Left ventricle myocardium superior (tissue), 1 donor: ENCODE data around the gene MRTFA. TPM values are rescaled to one million over a fixed set of nuclear protein-coding genes. Genes with fewer than 3 reads are reported as not detected.
A peak's percentile ranks its signal among the peaks of the same experiment; 100 is the strongest.
"Not testable (repeated sequence)": the region's sequence is repeated elsewhere in the genome, so short reads cannot be mapped to it uniquely, and the experiment has no call there.

ENCODE experiments used
- ATAC-seq: fragments of 200-7000 bp; cut with Tn5 transposase; one replicate; pipeline ENCODE4 v1.9.1; 2020; ENCODE audit warnings: mild to moderate bottlenecking, moderate library complexity
- DNase-seq: peaks from one replicate; pipeline ENCODE4 v3.0.0-alpha.2; 2020
- intact Hi-C: fragments of 100-400 bp; cut with micrococcal nuclease; formaldehyde crosslinking; loops from one replicate; pipeline ENCODE4 v1.11.0; 2022
- total RNA-seq: library from RNA; stranded (reverse); fragmentation: NEBNext Ultra II Directional; extraction: Animal tissue kit (Norgen Biotek cat#: 25700); gene quantifications from one replicate; pipeline ENCODE4 v1.2.1, GENCODE V29; 2021
- donor health status: DM: no; HTN: yes; CAD: no; lungs with severe emphysema.

The MRTFA gene
- total RNA-seq, 1 donor from 2014 or later = 32.5 TPM

DNA sequence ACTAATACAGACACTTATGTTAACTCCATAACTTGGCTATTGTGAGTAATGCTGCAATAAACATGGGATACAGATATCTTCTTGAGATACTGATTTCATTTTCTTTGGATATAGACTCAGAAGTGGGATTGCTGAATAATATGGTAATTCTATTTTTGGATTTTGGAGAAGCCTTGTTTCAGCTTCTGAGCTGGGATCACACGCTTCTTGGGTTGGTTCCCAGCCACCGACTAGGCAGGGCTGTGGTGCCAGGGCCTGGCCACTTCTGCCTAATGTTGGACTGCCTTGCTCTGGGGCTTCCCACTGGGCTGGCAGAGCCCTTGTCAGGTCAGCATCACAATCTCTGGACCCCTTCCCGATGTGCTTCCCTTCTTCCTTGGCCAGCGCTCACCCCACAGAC lies 28.8 kb upstream of the MRTFA start:
- DNase-seq (peak; percentile 87), ATAC-seq (peak; percentile 91)
- intact Hi-C loops = no loop called here

DNA sequence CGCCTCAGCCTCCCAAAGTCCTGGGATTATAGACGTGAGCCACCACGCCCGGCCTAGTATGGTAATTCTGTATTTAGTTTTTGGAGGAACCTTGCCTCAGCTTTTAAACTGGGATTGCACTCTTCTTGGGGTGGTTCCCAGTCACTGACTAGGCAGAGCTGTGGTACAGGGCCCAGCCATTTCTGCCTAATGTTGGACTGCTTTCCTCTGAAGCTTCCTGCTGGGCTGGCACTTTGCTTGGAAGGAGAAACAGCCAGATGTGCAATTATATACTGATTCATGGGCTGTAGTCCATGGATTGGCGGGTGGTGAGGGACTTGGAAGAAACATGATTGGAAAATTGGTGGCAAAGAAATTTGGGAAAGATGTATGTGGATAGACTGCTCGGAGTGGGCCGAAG lies 25.2 kb upstream of the MRTFA start:
- DNase-seq (no peak), ATAC-seq (no peak)
- intact Hi-C loops = no loop called here

DNA sequence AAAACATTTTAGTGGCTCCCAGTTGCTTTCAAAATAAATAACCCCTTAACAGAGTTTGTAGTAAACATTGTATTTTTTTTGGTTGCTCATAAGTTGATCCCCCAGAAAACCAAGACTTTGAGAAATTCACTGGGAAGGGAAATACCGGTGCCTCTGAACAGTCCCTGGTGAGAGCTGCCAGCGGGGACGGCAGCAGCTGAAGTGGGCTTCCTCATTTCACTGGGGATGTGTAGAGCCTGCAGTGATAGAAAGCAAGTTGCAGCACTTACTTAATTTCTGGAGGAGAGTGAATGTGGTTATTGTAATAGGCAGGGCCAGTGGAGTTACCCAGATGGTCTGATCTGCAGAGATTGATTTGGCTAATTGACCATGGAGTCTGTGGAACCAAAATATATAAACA lies 24.2 kb upstream of the MRTFA start:
- intact Hi-C loops = no loop called here
- ATAC-seq (no peak), DNase-seq (no peak)

DNA sequence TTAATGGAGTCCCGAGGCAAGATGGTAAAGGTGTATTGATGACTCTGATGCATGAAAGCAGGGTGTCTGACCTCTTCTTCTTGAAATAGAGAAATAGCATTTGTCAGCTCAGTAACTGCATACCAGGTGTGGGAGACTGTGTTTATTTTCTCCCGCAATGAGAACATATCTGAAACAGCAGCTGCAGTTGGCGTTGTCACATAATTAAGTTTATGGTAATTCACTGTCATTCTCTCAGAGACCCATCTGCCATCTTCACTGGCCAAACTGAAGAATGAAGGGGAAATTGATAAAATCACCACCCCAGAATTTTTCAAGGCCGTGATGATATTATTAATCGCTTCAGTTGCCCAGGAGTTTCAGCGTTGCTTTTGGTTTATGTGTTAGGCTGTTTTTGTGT lies 22.6 kb upstream of the MRTFA start:
- intact Hi-C loops = no loop called here
- ATAC-seq = no peak
- no peak for DNase-seq

DNA sequence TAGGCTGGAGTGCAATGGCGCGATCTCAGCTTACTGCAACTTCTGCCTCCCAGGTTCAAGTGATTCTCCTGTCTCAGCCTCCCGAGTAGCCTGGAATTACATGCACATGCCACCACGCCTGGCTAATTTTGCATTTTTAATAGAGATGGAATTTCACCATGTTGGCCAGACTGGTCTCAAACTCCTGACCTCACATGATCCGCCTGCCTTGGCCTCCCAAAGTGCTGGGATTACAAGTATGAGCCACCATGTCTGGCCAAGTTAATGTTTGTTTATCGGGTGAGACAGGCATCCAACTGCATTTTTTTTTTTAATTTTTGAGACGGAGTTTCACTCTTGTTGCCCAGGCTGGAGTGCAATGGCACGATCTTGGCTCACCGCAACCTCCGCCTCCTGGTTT lies 20.1 kb upstream of the MRTFA start:
- intact Hi-C loops, DNase-seq, ATAC-seq: not testable (repeated sequence)

DNA sequence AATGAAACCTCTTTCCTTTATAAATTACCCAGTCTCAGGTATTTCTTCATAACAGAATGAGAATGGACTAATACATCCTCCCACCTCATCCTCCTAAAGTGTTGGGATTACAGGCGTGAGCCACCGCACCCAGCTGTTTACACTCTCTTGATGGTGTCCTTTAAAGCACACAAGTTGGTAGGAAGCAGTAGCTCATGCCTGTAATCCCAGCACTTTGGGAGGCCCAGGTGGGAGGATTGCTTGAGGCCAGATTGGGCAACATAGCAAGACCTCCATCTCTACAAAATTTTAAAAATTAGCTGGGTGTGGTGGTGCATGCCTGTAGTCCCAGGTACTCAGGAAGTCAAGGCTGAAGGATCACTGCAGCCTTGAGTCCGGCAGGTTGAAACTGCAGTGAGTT lies 19.4 kb upstream of the MRTFA start:
- ATAC-seq, intact Hi-C loops, DNase-seq: not testable (repeated sequence)

DNA sequence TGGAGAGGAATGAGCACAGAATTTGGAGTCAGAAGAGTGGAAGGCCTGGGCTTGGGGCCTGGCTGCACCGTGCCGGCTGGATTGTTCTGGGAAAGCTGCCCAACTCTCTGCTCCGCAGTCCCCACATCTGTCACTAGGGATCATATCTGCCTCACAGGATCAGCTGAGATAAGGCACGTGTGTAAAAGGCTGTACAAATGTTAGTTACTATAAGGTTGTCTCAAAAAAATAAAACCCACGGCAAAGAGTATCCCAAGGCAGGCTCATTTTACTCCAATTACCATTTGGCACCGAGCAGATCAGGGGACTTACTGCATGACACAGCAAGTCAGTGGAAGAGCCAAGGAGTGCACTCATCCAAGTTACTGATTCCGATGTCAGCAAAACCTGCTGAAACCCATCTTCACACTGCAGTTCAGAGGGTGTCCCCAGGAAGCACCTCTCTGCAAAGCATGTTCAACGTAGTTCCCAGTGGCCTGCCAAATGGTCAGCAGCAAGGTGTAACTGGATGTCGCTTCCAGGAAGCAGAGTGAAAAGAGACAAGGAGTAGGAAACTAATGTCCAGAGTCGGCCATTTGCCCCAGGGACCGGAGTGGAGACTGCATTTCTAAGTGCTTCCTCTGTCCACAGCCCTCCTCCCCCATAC lies 18.1 kb upstream of the MRTFA start:
- intact Hi-C loops = no loop called here
- DNase-seq (peak; percentile 76), ATAC-seq (peak; percentile 66)

DNA sequence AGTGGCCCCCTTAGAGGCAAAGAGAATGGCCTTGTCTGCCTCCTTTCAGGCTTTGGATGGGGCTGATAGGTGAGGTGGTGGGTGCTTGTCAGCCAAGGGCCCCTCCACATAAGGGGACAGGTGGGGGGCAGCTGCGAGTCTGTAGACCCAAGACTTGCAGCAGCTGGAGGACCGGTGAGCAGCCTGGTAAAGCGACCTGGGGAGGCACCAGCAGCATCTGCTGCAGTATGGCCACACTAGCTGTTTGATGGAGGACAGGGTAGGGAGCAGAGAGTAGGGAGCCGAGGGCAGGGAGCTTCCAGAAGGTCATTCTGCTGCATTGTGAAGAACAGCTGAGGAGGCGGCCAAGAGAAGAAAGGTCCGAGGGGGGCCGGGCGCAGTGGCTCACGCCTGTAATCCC lies 16.8 kb upstream of the MRTFA start:
- ATAC-seq (no peak), DNase-seq (no peak)
- intact Hi-C loops = no loop called here

DNA sequence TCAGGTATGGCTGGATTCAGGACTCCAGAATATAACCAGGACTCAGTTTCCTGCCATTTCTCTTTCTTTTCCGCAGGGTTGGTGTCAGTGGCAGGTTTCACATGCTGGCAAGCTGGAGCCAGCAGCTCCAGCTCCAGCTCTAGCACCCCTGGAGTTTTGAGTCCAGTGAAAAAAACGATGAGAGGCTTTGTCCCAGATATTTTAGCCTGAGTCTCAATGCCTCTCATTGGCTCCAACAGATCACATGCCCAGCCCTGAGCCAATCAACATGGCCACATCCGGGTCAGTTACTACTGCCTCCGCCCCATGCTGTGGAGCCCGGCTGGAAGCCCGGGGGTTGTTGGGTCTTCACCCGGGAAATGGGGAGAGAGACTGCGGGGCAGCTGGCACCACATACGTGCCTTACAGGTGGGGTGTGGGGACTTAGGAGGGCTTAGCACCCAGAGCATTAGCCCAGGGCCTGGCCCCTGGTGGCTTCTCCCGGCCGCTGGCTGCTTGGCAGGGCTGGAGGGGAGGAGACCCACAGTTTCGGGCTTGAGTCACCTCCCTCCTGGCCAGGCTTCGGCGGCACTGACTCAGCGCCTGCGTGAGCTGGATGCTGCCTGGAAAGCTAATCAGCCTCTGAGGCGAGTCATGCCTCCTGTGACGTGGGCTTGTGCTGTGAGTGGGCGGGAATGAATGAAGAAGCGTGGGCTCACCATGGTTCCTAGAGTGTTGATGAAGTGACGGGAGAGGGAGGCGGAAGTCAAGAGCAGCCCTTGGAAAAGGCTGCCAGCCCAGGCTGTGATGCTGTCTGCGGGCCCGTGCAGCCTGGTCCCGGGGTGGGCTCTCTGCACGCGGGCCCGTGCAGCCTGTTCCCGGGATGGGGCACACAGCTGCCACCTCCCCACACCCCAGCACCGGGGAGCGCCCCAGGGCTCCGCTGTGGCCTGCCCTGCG lies 15.3 kb upstream of the MRTFA start:
- intact Hi-C loops = no loop called here
- ATAC-seq = peak; percentile 93
- DNase-seq = peak; percentile 95

DNA sequence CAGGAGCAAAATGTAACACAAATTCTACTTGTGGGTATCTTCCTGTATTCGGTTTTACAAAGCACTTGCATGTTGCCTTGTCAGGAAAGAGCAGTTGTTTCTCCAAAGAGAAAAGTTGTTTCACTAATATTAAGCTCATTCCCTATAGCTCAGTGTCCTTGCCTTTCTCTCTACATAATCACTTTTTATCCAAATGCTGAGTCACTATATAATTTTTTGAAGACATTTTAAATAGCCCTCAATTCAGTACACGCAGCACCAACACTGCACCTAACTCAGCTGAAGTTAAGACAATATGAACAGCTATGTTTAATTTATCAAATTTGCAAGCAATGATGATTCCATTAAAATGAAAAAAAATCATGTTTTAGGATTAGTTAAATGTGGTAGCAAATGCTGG lies 14.5 kb upstream of the MRTFA start:
- DNase-seq (no peak), ATAC-seq (no peak)
- intact Hi-C loops = no loop called here

DNA sequence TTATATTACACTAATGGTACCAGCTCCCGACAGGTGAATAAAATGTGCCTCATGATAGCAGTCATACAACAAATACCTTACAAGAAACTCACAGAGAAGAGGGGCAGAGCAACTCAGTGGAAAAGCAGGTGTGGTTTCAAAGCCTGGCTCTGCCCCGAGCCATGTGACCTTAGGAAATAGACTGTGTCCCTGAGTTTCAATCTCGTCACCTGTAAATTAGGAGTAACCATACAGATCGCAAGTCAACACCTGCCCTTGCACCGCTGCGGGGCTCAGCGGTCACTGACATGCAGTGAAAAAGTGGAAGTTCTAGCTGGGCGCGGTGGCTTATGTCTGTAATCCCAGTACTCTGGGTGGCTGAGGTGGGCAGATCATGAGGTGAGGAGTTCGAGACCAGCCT lies 11.9 kb upstream of the MRTFA start:
- intact Hi-C loops = no loop called here
- DNase-seq = no peak
- ATAC-seq = no peak

DNA sequence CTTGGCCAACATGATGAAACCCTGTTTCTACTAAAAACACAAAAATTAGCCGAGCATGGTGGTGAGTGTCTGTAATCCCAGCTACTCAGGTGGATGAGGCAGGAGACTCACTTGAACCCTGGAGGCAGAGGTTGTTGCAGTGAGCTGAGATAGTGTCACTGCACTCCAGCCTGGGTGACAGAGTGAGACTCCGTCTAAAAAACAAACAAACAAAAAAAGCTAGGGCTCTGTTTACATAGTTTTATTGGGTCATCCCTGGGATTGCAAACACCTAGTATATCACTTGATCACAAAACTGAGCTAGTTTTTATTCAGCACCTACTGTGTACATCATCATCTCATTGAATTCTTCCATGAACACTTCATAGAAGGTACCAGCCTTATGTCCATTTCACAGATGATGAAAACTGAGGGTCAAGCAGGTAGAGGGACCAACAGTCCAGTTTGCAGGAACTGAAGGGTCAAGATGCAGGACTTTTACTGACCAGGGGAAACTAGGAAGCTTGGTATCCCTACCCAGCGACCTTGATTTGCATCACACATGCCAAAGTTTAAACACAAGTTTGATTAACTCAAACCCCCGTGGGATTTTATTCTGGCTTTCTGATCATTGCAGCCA lies 9.2 kb upstream of the MRTFA start:
- DNase-seq (no peak), ATAC-seq (no peak)
- intact Hi-C loops = loop anchor here (2.0 kb wide), 1 partner anchor 209 kb away; no protein-coding TSS in a partner anchor

DNA sequence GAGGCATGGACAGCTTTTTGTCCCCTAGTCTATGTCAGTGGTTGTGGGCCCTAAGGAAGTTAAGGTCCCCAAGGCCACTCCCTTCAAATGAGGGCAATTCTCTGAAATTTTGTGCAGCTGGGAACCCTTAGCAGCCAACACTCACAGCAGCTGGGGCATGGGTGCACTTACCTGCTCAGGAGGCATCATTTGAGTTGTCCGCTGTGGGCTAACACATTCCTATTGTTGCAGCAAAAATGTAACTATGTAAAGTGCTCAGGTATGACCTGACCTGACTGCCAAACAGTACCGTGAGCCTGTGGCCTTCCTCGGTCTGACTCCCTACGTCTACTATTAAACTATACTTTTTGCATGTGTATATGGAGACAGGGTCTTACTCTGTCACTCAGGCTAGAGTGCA lies 5.8 kb upstream of the MRTFA start:
- DNase-seq = no peak
- intact Hi-C loops = no loop called here
- no peak for ATAC-seq

DNA sequence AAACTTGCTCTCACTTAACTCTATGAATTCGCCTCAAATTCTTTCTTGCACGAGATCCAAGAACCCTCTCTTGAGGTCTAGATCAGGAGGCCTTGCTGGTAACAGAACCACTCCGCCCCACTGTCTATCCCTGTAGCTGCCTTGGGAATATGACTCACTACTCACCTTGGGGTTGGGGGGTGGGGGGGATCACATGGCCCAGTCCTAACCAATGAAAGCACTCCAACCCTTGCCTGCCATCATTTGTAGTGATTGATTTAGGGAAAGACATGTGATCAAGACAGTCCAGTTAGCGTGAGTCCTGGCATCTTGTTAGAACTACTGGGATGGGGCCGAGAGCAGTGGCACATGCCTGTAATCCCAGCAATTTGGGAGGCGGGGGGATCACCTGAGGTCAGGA lies 4.8 kb upstream of the MRTFA start:
- DNase-seq (no peak), ATAC-seq (no peak)
- intact Hi-C loops = no loop called here

DNA sequence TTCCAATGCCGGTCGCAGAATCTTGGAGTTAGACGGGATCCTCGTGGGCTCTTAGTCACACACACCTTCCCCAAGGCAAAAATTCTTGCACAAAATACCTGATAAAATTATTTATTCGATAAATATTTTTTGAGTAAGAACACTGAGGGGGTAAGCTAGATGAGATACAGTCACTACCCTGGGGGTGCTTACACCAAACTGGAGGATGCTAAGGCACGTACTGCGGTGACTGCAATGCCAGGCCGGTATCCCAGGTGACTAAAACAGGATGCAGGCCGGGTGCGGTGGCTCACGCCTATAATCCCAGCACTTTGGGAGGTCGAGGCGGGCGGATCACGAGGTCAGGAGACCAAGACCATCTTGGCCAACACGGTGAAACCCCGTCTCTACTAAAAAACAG lies 1.7 kb upstream of the MRTFA start:
- intact Hi-C loops = loop anchor here (10.0 kb wide), 1 partner anchor 113 kb away; no protein-coding TSS in a partner anchor
- DNase-seq (no peak), ATAC-seq (no peak)

DNA sequence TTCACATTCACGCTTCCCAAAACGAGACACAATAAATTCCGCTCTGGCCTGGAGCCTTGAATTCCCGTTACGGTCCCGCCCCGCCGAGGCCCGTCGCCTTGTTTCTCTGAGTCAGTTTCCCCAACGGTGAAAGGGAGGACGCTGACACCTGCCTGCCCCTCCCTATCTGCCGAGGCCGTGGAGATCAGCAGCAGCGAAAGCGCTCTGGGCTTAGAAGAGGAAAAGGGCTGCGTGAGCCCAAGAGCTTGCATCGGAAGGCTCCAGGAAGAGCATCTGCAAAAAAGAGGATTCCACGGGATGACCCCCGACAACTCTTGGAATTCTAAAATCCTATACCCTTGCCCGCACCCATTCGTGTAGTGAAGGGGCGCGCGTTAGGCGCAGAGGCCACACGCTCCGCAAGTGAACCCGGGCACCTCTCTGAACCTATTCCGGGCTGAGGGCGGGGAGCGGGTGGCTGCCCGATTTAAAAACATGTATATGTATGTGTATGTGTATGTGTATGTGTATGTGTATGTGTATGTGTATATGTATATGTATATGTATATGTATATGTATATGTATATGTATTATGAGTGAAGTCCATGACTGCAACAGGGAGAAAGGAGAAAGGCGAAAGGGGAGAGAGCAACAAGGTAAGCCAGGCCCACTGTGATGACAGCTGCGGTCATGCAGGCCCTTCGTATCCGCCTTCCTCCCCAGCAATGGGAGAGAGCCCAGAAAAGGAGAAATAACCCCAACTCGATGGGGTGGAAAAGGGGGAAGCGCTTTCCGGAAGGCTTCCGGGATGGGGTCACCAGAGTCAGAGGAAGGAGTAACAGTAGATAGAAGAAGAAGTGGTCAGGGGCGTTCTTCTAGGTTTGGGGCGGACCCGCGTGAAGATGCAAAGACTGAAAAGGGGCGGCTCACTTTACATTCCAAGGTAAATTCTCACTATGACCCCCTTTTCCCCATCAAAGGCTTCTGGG lies 948 bp upstream of the MRTFA start:
- intact Hi-C loops = loop anchor here (10.0 kb wide), 1 partner anchor 113 kb away; no protein-coding TSS in a partner anchor
- peak; percentile 29 for ATAC-seq
- peak; percentile 55 for DNase-seq

DNA sequence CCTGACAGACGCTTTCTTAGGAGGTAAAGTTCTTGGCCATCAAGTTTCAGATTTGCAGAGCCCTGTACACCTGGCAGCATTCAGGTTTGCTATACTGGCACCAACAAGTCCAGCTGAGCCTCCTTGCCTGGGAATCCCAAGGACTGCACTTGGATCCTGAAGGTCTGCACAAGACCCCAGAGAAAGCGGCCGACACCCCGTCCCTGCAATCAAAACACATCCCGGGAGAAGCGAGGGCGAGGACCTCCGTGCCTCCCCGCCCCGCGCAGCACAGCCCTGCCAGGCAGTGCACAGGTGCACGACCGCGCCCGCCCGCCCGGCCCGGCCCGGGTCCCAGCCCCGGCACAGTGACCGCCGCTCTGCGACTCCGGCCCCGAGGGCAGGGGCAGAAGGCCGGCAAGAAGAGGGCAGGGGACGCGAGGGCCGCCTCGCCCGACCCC lies 559 bp downstream of the MRTFA start:
- ATAC-seq (peak; percentile 23), DNase-seq (no peak)
- intact Hi-C loops = loop anchor here (10.0 kb wide), 1 partner anchor 111 kb away; no protein-coding TSS in a partner anchor

DNA sequence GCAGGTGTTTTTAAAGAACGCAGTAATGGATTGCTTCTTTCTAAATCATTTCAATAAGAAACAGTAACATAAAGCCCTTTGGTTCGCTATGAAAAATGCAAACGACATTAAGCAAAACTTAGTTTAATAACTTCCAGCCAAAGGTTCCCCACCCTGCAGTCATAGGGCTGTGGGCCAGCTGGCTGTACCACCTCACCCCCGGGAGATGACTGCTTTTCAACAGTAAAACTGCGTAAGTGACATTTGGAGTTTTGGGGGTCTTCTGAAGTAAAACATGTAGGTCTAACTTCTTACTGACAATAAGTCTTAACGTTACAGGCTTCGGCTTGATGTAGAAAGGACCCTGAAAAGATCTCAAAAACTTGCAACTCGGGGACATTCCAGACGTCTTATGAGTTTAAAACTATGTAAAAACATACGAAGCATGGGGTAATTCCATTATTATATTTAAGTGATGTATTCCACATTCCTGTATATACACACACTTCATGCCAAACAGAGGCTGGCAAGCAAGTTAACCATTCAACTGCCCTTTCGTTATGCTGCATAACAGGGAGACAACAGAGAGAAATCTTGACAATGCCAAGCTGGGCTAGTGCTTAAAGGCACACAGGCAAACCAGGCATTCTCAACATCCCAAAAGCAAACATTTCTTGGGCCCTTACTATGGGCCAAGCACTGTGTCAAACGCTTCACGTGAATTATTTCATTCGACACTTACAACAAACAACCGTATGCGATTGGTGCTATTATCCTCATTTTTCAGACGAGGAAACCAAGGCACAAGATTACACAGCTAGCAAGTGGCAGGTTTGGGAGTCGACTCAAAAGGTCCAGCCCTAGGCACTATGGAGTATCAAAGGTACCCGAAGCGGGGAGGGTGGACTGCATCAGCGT lies 1.2 kb downstream of the MRTFA start:
- no peak for ATAC-seq
- intact Hi-C loops = loop anchor here (10.0 kb wide), 1 partner anchor 110 kb away; no protein-coding TSS in a partner anchor
- DNase-seq = peak; percentile 74
